ENCODE results near the gene PET100.

- TF ChIP-seq CTCF (IDR thresholded peaks at IDR 0.05; ENCODE audit: low read depth, low read length, poor library complexity, severe bottlenecking) (no peak), EZH2phosphoT487 (IDR thresholded peaks at IDR 0.05; ENCODE audit: borderline replicate concordance, low read length) (no peak)
Observed at GRCh38 chr19:7582446-7582845, 47.1 kb upstream of the PET100 start.
